ENCODE results near the gene ABHD2.
"Not testable (repeated sequence)": the region's sequence is repeated elsewhere in the genome, so short reads cannot be mapped to it uniquely, and the experiment has no call there.

ABHD2 gene

DNA sequence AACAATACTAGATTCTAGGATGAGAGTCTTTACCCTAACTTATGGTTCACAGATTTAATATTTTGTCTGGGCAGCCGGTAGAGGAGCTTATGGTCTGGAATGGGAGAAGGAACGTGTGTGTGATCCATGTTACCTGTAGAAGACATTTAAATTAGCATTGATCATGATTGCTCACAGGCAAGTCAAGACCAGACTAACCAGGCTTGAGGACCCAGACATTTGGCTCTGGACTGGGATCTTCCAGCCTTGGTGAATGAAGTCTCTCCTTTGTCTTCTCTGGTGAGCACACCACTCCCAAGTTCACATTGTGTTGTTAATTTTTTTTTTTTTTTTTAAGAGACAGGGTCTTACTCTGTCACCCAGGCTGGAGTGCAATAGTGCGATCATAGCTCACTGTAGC lies 11.7 kb downstream of the ABHD2 start:
- DNase-seq (ENCODE audit: low read depth), result no peak

DNA sequence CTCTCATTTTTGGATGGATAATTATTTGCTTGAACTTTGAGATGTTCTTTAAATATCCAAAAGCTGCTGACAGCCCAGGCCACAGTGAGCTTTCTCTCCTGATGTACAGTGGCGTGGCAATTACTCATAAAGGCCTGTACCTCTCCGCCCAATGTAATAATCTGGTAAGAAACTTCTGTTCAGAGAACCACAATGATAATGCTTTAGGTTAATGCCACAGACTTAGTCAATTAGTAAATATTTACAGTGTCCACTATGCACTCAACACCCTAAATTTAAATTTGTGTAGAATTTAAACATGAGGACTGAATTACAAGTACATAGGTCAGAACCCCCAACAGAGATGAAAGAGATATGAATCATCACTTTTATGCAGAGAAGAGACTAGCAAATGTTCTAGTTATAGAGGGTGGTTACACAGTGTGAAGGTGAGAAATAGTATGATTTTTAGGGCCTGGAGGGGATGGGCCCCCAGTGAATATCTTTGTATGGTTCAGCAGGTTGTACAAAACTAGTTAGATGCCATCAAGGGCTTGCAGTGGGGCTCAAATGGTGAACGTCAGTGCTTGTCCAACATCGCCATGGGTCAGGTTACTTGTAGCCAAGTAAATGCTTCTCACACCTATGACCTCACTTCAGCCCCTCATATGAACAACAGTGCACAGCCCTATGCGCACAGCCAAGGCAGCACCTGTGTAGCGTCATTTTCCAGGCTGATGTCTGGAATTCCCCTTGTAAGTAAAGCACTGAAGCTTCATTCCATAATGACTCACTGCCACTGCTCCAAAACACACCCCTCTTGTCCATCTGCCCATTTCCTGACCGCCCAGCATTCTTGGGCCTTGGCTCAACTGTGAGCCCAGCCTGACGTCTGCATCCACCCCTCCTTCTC lies 13.3 kb downstream of the ABHD2 start:
- DNase-seq (ENCODE audit: low read depth), result no peak

DNA sequence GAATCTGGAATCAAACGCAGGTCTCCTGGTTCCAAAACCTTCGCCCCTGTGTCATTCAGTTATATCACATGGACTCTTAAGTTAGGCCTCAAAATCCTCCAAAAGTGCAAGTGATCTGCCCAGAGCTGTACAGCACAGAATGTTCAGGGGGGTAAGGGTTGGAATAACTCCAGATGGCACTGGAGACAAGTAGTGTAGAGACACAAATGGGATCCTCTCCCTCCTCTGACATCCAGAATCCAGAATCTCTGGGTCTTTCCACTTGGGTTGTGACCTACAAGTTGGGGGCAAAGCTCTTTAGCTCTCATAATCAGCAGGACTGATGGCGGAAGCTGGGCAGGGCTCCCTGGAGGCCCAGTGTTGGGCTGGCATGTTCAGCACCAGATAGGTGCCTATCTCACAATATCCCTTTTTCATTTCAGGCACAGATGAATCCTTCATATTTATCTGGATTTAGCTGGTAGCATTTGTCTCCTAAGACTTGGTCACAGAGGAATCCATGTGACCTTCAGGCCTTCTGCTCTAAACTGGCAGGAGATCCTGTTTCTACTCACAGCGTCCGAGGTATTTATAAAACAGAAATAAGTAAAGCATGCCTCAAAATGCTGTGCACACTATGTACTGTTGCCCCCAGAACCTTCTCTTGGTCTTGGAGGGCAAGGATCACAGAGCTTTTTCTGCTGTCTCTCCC lies 15.4 kb downstream of the ABHD2 start:
- DNase-seq (ENCODE audit: low read depth), result no peak

DNA sequence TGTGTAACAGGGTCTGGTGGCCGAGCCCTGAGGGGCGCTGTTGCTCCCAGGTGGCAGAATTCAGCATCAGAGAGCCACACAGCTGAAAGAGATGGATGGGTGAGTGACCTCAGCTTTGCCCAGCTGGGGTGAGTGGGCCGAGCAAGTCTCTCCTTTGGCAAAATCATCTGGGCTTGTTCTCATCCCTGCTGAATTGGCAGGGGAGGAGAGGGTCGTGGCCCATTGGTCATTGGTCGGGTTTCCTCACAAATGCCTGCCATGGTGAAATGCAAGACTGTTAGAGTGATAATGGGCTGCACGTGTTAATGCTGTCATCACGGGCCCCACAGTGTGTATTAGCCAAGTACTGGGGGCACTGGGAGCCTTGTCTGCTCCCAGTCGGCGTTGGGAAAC lies 15.9 kb downstream of the ABHD2 start:
- DNase-seq (ENCODE audit: low read depth), result no peak

DNA sequence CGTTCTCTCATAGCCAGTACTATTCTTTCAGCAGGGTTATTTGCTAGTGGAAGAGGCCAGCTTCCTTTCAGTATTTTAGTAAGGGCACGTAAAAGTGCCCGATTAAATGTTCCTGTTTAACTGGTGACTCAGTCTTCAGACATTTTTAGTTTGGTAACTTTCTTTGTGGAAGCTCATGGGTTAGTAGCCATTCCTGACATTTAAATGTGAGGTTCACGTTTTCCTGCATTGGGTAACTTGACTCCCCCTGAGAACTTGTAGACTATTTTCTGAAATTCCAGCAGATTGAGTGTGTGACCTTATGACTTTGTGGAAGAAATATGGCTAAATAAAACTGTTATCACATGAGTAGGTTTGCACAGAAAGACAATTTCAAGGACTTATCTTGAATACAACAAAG lies 16.9 kb downstream of the ABHD2 start:
- DNase-seq (ENCODE audit: low read depth), result no peak

DNA sequence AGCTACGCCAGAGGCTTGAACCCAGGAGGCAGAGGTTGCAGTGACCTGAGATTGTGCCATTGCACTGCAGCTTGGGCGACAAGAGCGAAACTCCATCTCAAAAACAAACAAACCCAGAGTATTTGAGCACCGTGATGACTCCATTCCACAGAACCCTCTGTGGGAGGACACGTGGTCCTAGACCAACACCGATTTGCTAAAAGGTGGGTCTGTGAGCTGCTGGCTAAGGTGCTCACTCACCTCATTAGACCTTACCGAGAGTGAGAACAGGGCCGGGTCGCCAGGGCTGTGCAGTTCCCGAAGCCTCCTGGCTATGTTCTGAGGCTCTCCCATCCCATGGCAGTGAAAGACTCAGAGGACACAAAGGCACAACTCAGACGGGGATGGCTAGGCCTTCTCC lies 17.9 kb downstream of the ABHD2 start:
- DNase-seq (ENCODE audit: low read depth), result no peak

DNA sequence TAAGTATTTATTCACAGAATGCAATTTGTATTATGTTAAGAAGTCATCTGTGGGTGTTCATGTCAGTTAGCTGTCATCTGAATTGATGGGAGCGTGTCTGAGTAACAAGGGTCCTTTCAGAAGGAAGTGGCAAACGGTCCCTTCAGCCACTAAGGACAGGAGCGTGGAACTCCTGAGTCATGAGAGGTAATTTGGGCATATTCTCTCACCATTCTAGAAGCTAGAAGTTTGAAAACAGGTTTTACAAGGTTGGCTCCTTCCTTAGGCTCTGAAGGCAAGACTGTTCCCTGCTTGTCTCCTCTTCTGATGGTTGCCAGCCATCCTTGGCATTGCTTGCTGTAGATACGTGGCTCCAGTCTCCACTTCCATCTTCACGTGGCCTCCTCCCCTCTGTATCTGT lies 19.7 kb downstream of the ABHD2 start:
- no peak for DNase-seq (ENCODE audit: low read depth)

DNA sequence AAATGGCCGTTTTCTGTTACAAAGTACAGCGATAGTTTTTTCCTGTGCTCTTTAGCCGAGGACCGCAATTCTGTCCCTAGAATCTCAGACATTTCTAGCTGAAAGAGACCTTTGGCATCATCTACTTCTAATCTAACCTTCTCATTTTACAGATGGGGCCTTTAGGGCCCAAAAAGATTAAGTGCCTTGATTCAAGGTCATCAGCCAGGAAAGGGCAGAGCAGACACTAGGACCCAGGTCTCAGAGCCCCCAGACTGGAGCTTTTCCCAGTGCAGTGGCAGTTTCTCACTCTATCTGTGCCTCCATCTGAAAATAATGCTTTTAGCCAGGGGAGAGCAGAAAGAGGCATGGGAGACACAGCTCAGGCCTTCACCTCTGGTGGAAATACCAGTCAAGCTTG lies 20.6 kb downstream of the ABHD2 start:
- DNase-seq (ENCODE audit: low read depth), result no peak

DNA sequence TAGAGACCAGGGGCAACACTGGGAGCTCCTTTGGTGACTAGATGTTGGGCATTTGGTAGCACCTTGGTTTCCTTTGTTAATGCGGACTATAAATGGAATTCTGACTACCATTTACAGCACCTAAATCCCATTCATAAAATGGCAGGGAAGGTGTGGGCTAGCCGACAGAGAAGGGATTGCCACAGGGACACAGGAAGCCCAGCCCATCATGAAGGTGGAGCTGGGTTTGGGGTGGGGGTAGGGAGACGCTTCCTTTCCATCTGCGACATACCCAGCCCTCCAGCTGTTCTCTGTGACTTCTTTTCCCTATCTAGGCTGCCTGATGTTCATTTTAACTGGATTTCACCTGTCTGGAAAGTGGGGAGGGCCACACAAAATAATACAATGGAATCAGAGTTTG lies 21.0 kb downstream of the ABHD2 start:
- DNase-seq (ENCODE audit: low read depth), result no peak

DNA sequence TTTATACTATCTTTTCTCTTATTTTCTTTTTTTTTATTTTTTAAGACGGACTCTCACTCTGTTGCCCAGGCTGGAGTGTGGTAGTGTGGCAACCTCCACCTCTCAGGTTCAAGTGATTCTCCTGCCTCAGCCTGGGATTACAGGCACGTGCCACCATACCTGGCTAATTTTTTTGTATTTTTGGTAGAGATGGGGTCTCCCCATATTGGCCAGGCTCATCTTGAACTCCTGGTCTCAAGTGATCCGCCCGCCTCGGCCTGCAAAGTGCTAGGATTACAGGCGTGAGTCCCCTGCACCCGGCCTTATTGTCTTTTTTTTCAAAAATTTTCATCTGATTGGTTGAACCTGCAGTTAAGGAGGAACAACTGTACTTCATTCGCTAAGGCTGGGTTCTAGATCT lies 21.8 kb downstream of the ABHD2 start:
- no peak for DNase-seq (ENCODE audit: low read depth)

DNA sequence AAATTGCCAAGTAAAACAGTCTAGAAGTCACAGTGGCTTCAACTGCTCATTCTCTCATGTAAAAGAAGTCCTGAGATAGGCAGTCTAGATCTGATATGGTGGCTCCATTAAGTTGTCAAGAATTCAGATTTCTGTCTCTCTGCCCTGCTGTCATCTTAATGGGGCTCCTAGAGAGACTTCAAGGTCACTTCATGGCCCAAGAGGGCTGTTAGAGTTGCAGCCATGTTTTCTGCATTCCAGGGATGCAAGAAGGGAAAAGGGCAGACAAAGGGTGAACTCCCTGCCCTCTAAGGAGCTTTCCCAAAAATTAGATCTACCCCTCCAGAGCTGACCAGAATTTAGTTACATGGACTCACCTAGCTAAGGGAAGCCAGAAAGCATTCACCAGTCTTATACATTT lies 23.1 kb downstream of the ABHD2 start:
- DNase-seq (ENCODE audit: low read depth), result no peak

DNA sequence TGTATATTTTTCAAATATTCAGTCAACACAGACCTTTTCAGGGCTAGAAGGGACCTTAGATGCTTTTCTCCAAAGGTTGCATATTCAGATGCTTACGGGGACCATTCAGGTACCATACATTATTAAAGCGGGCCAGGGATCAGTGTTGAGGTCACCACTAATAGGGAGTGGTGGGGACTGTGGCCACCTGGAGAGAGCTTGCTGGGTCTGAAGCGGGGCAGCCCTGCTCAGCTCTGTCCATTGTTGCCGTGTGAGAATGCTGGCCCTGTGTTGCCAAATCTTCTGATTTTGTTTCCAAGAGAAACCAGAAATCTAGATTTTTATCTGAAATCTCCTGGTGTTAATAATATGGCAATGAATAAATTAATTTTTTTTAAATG lies 23.7 kb downstream of the ABHD2 start:
- DNase-seq (ENCODE audit: low read depth), result no peak

DNA sequence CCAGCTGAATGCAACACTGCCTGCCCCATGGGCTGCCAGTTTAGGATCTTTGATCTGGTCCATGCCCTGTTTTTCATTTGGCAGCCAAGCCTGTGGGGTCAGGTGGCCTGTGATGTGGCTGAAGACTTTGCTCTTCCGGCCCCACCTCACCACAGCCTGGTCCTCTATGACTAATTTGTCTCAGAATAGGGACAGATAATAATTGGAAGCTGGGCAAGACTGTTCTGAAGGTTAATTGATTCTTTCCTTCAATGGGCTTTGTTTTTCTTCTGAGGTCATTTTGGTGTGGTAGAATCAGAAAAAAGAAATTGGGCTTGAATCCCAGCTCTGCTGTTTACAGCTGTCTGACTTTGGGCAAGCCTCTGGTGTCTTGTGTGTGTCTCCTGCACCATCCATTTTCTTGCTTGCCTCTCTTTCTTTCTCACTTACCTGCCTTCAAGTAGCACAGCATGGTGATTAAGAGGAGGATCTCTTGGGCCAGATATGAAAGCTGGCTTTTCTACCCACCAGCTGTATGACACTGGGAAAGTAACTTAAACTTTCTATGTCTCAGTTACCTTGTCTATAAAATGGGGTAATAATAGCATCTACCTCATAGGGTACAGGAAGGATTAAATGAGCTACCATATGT lies 24.2 kb downstream of the ABHD2 start:
- no peak for DNase-seq (ENCODE audit: low read depth)

DNA sequence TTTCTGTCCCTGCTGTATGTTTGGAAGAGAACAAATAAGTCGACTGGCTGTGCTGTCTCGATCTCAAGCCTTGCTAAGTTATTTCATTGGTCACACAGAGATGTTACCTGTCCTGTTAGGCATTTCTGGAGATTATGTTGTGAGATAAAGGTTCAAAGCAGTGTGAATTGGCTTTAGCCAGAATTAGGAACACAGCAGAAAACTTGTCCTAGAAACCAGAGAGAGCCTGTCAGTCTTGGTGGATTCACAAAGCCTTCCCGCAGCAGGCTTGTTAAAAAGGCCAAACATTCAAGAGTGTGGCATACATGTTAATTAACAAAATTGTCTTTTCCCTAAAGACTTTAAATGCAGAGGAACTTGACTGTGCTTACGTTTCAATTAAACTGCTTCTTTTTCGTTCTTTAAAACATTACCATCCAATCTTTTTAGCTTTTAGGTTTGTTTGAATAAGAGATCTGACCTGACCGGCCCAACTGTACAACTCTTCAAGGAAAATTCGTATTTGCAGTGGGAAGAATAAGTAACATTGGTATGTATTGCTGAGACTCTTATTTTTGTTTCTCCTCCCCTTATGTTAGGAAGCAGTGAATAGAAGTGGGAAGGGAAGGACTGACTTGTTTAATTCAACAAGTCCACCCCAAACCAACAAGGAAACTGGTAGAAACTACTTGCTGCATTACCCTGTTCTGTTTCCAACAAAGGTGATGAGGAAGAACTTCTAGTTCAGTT lies 25.2 kb downstream of the ABHD2 start:
- DNase-seq (ENCODE audit: low read depth), result no peak

DNA sequence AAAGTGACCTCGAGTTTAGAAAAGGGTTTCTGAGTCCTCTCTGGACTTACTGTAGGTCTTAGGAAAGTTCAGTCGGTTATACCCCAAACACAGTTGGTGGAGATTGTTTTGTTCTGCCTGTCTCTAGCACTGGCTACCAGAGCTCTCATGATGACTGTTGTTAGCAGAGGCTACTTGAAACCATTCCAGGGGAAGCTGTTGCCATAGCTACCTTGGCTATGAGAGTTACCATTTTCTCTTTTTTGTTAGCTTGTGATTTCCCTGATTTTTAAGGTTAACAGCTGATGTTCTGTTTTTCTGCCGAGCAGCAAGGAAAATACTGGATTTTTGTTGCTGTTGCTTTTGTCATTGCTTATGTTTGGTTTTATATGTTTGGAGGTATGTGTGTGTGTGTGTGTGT lies 26.7 kb downstream of the ABHD2 start:
- no peak for DNase-seq (ENCODE audit: low read depth)

DNA sequence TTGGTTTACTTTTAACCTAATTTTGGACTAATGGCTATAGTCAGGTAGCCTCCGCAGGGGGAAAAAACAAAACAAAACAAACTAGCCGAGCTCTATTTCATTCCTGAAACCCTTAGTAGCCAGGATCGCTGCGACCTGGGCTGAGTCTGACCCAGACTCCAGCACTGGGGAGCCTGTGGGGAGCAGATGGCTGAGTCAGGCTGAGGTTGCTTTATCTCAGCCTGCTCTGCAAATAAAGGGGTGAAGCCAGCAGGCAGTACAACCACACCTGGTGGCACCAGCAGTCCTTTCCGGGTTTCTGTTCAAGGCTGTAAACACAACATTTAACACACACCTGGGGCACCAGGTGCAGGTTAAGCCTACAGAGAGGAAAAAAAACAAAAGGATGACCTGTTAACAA lies 27.3 kb downstream of the ABHD2 start:
- DNase-seq (ENCODE audit: low read depth), result no peak

DNA sequence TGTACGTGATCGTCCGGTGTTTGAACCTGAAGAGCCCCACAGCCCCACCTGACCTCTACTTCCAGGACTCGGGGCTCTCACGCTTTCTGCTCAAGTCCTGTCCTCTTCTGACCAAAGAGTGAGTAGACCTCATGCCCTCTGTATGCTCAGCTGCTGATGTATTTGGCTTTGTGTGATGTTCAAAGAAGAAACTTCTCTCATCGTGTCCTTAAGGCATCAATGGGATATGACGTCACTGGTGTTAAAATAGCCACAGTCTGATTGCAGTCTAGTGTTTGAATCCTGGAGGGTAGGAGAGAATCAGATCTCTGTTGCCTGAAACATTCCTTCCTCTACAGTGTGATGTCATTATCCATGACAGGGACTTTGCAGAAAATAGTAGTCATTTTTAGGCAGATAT lies 28.1 kb downstream of the ABHD2 start:
- no peak for DNase-seq (ENCODE audit: low read depth)

DNA sequence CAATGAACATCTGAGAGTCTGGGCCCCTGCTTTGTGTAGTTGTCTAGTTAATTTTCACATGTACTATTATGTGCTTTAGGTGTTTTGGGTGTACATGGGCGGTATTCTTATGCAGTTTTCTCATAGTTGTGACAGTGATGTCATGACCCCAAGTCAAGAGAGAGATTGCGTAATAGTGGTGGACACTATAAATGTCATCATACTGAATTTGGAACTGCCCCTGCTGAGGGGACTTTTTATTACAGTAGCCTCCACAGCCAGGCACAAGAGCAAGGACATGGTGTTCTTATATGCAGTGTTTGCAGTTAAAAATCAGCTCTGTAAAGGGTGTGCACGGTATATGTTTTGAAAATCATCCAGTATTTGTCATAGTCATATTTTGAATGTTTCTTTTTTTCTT lies 29.5 kb downstream of the ABHD2 start:
- no peak for DNase-seq (ENCODE audit: low read depth)

DNA sequence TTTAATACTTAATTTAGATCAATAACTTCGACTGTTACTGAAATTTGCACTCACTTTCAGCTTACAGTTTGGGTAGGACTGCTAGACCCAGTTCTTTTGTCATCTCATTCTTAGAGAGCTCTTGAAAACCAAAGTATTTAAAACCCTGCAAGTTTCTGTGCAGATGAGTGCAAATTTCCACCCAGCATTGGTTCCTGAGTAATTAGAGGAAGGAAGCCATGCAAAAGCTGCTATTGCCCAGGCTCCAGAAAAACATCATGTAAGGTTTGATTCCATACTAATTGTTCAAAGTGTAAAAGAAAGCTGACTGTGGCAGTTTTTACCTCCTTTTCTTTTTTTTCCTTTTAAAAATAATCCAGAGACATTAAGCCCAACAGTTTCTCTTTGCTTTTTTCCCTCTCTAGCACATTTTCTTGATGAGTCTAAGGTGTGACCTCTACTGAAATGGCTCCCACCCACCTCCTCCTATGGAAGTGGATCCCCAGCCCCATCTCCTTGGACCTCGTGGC lies 30.3 kb downstream of the ABHD2 start:
- no peak for DNase-seq (ENCODE audit: low read depth)

DNA sequence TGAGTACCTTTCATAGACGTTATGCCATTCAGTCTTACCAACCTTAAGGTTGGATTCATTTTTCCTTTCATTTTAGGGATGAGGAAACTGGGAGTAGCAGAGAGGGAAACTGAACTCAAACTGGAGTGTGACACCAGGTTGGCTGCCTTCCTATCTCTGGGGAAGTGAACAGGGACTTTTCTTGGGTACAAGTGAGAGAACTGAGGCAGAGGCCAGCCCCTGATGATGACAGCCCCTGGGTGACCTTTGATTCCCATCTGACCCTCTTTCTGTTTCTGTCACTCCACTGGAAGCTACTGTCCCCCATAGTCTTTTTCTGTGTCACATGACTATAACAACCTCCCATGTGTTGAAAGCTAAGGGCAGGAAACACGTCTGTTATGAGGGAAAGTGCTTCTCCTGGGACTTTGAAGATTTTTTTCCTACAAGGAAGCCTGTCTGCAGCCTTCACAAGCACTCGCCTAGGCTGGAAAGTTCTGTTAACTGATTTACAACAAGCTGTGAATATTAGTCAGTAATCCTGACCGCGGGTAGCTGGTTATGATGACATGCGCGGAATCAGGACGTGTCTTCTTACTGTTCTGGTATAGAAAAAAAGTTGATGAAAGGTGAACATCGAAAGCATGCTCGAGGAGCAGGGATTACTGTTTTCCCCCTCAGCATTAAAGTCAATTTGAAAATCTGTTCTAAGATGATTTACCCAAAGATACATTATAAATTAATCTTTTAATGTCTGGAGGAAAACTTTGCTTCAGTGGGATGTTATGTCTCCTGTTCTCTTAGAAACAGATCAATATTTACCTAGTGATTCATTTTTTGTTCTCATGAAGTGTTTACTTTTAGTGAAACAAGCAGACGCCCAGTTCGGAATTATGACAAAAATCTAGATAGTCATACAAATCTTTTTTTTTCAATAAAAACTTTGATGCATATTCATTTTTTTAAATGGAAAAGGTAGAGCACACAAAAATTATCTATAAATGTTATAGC lies 31.5 kb downstream of the ABHD2 start:
- no peak for DNase-seq (ENCODE audit: low read depth)

DNA sequence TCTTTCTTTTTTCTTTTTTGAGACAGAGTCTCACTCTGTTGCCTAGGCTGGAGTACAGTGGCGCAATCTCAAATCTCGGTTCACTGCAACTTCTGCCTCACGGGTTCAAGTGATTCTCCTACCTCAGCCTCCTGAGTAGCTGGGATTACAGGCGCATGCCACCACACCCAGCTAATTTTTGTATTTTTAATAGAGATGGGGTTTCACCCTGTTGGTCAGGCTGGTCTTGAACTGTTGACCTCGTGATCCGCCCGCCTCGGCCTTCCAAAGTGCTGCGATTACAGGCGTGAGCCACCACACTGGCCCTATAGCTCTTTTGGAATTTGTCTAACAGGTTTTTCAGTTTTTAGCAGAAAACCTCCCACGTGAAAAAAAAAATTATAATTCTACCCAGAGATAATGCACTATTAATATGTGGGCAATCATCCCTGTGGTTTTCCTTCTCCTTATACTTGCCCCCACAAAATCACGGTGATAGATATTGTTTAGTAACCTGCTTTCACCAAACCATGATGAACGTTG lies 32.3 kb downstream of the ABHD2 start:
- not testable (repeated sequence) for DNase-seq (ENCODE audit: low read depth)
